GM19240 (cell line): ENCODE data around the gene MAOA.
"Not testable (repeated sequence)": the region's sequence is repeated elsewhere in the genome, so short reads cannot be mapped to it uniquely, and the experiment has no call there.

Experiments
- DNase-seq: peaks from one replicate; pipeline ENCODE4 v3.0.0; 2011; ENCODE audit warnings: low spot score; ENCODE audit not compliant: insufficient read length

Gene MAOA

GRCh38 chrX:43663173-43663572 is 7.1 kb downstream of the MAOA start:
- DNase-seq = no peak

- DNase-seq = no peak
These were observed 8.2 kb downstream of the MAOA start for GRCh38 chrX:43664258-43664657.

- no peak for DNase-seq
These were observed 8.6 kb downstream of the MAOA start for GRCh38 chrX:43664708-43665107.

- DNase-seq = no peak
These were observed 10.3 kb downstream of the MAOA start for GRCh38 chrX:43666311-43666912.

GRCh38 chrX:43675965-43676628 is 20.0 kb downstream of the MAOA start:
- DNase-seq = not testable (repeated sequence)

- DNase-seq = no peak
These were observed 21.0 kb downstream of the MAOA start for GRCh38 chrX:43676971-43677572.

- no peak for DNase-seq
These were observed 21.9 kb downstream of the MAOA start for GRCh38 chrX:43677993-43678392.

GRCh38 chrX:43679058-43679457 is 23.0 kb downstream of the MAOA start:
- DNase-seq = no peak

- DNase-seq = no peak
These were observed 23.7 kb downstream of the MAOA start for GRCh38 chrX:43679778-43680177.

- DNase-seq = no peak
These were observed 26.6 kb downstream of the MAOA start for GRCh38 chrX:43682726-43683125.

- DNase-seq = no peak
These were observed 29.1 kb downstream of the MAOA start for GRCh38 chrX:43685221-43685620.

- DNase-seq = no peak
These were observed 32.5 kb downstream of the MAOA start for GRCh38 chrX:43688586-43688985.

- no peak for DNase-seq
These were observed 37.7 kb downstream of the MAOA start for GRCh38 chrX:43693602-43694406.

GRCh38 chrX:43699475-43699874 is 43.4 kb downstream of the MAOA start:
- DNase-seq = no peak

- DNase-seq = no peak
These were observed 46.0 kb downstream of the MAOA start for GRCh38 chrX:43702079-43702524.

- DNase-seq = no peak
These were observed 46.6 kb downstream of the MAOA start for GRCh38 chrX:43702660-43703059.

GRCh38 chrX:43703211-43703791 is 47.2 kb downstream of the MAOA start:
- DNase-seq = no peak

GRCh38 chrX:43706786-43707370 is 50.8 kb downstream of the MAOA start:
- DNase-seq = no peak

- no peak for DNase-seq
These were observed 51.9 kb downstream of the MAOA start for GRCh38 chrX:43707812-43708548.

- no peak for DNase-seq
These were observed 60.0 kb downstream of the MAOA start for GRCh38 chrX:43716144-43716543.

GRCh38 chrX:43716696-43717095 is 60.6 kb downstream of the MAOA start:
- no peak for DNase-seq
